GM19240 (cell line): ENCODE results near the gene LIPT2.
"Not testable (repeated sequence)": the region's sequence is repeated elsewhere in the genome, so short reads cannot be mapped to it uniquely, and the experiment has no call there.

Experiments
- DNase-seq: peaks from one replicate; pipeline ENCODE4 v3.0.0; 2011; ENCODE audit warnings: low spot score; ENCODE audit not compliant: insufficient read length

LIPT2 gene

DNA sequence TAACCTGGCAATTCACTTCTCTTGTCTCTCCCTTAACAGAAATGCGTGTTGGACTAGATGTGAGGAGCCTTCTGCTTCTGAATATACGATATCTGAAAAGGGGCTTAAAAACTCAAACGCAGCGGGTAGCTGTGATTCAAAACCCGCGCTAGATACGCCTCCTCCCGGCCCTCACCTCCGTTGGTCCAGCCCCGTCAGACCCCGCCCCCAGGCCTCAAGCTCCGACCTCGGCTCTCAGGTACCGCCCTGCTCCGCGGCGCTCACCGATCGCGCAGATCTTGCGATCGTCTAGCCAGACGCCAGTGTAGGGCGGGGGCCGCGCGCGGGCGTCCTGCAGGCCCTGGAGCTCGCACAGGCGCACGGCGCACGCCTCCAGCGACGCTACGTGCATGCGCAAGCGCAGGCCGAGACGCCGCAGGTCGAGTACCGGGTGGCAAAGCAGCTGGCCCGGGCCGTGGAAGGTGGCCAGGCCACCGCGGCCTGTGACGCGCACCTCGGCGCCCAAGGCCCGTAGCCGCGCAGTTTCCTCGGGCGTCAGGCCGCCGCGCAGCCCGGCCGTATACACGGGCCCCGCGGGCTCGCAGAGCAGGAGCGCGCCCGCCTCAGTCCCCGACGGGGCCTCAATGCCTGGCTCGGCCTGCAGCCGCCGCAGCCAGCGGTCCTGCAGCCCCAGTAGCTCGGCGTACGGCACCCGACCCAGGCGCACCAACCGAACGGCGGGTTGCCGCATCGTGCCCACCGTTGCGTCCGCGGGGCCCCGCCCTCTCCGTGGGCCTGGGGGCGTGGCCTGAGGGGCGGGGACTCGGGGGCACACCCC, at the start of gene LIPT2:
Gene LIPT2, minus strand, starts transcription at position 751 of the 817 bp plus-strand sequence. Its CDS starts 21 bp downstream, at position 730.
- peak; percentile 75 for DNase-seq

DNA sequence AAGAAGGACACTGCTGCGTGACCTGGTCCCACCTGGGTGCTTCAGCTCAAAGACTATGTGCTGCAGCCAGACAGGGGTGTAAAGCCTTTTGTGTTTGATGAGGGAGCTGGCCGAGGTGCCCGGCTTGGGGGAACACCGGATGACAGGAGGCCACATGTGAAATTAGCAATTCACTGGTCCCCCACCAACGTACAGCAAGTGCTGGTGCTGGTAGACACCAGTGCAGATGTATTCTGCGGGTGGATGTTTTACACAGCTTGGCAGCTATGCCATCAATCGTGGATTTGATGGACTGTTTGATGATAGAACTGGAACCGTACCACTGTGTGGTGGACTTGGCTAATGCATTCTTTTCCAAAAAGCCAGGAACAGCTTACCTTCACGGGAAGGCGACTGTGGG, 47.9 kb upstream of the LIPT2 start:
- DNase-seq, result no peak

DNA sequence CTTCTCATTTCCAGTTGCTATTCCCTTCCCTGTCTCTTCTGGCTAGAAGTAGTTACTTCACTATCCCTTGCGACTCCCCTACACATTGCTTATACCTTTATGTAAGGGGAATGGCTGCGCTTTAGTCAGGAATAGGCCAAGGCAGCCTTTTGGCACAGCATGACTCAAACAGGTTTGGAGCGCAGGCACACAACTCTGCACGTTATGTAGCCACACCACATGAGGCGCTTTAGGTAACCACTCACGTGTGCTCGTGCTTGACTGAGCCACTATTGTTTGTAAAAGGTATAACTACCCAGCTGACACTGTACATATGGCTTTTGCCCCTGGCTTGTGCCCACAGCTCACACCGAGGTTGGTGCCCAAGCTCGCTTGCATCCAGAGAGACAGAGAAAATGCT, 46.7 kb upstream of the LIPT2 start:
- DNase-seq, result no peak

DNA sequence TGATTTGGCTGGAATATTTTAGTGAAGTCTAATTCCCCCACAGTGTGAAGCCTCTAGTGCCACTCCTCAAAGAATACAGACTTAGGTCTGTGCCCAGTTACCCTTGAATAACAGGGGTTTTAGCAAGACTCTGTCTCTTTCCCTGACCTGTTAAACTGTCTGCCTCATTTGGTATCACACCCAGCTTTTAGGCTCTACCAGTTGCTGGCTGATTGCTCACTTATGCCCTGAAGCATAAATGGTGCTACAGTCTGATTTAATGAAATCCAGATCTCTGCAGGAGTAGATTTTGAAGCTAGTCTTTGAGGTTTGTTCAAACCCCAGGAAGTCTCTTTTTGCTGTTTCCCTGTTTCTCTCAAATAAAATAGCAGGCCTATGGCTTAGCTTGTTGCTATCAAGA, 45.2 kb upstream of the LIPT2 start:
- DNase-seq, result no peak

DNA sequence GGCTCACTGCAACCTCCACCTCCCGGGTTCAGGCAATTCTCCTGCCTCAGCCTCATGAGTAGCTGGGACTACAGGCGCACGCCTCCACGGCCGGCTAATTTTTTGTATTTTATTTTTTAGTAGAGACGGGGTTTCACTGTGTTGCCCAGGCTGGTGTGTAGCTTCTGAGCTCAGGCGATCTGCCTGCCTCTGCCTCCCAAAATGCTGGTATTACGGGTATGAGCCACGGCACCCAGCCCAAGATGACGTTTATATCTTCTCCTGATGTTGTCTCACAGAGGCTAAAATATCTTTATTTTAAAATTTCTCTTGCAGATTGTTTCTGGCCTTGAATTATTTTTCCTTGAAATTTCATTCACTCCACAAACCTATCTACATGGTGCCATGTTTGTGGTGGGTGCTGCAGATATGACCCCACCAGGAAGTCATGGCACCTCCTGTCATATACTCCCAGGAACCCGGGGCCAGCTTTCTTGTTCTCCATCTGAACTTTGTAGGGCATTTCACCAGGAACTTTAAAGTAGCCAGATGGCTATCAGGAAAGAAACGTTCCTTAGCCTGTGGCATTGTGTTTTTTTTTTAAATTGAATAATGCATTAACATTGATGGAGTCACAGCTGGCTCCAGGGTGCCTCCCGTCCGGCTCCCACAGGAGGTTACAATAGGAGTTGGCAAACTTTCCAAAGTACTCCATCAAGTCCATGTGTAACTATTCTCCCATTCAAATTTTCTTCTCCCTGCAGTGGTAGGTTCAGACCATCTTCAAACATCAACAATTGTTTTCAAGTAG, 42.0 kb upstream of the LIPT2 start:
- DNase-seq, result no peak

DNA sequence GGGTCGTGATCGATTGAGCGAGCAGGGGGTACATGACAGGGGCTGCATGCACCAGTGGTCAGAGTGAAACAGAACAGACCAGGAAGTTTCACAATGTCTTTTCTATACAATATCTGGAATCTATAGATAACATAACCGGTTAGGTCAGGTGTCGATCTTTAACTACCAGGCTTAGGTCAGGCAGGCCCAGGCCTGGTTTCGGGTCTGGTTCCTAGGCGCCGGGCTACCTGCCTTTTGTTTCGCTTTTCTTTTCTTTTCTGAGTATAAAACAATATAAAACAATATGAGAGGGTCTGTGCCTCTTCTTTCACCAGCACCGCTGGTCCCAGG, 41.4 kb upstream of the LIPT2 start:
- DNase-seq, result not testable (repeated sequence)

DNA sequence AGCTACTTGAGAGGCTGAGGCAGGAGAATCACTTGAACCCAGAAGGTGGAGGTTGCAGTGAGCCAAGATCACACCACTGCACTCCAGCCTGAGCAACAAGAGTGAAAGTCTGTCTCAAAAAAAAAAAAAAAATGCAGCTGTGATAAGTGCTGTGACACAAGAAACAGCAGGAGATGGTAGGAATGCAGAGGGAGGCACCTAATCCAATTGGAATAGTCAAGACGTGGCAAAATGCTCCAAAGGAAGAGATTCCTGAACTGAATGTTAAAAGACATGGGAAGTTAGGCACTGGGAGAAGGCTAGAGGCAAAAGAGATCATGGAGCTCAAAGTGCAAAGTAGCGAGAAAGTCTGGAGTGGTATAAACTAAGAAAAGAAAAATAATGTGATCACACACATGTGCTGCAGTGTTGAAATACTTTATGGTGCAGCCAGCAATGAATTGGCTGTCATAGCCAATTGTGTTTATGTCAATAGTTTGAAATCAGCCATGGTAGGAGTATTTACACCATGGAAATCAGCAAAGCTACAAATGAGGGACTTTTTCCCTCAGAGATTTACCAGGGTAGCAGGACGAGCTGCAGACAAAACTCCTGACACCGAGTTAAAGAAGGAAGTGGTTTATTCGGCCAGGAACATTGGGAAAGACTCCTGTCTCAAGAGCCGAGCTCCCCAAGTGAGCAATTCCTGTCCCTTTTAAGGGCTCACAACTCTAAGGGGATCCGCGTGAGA, 40.9 kb upstream of the LIPT2 start:
- DNase-seq, result no peak

DNA sequence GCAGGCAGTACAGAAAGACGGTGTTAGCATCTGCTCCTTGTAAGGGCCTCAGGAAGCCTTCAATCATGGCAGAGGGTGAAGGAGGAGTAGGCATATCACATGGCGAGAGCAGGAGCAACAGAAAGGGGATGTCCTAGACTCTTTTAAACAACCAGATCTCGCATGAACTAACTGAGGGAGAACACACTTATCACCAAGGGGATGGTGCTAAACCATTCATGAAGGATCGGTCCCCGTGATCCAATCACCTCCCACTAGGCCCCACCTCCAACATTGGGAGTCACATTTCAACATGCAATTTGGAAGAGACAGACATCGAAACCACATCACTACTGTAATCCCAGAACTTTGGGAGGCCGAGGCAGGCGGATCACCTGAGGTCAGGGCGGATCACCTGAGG, 39.9 kb upstream of the LIPT2 start:
- no peak for DNase-seq

DNA sequence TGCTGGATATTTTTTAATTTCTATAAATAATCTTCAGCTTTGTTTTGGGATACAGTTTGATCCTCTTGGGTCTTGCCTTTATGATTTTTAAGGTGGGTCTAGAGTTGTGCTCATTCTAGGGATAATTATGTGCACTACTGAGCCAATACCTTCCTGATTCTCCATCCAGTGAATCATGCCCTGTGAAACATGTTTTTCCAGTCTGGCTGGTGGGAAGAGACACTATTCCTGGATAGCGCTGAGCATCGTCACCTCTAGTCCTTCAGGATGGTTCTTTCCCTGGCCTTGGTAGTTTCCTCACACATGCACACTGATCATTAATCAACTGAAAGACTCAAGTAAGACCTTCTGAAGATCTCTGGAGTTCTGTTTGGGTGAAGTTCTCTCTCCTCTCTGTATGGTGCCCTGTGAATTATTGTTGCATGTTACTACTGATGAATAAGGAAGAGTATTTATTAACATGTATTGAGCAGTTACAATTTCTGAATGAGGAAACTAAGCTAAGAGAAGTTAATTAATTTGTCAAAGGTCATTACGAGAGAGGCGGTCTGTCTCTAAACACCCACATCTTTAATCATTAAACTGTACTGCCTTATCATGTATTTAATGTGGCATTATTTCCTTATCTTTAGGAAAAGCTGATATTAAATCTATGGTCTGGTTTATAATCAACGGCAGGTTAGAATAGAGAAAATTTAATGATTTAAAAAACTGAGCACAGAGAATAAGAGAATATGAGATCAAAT, 39.1 kb upstream of the LIPT2 start:
- DNase-seq, result no peak

DNA sequence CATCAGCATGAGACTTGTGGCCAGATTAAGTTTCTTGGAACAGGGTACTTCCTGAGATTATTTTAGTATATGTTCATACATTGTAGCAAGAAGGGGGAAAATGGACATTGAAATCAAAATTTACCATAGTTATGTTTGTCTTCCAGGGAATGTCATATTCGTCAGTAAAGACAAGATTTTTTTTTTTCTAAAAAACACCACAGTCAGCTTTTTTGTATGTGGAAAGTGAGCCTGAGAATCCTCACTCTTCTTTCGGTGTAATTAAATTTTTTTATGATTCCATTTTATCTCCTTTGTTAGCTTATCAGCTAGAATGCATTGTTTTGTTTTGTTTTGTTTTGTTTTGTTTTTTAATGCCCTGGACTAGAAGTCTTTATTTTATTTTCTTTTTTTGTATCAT, 31.5 kb upstream of the LIPT2 start:
- DNase-seq, result no peak

DNA sequence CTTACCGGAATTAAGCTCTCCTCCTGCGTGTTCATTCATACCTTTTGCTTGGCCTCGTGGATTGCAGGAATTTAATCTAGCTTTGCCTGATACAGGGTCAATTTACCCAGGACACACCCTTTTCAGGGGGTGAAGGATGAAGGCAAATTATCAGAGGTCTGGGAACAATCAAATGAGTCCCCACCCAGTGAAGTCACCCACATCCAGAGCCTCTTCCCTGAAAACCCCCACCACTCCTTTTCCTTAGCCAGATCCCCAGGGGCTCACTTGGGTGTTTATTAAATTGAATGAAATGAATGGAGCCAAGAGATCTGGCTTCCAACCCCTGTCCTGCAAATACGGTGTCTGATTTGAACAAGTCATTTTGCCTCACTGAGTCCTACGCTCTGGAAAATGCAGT, 31.0 kb upstream of the LIPT2 start:
- no peak for DNase-seq

DNA sequence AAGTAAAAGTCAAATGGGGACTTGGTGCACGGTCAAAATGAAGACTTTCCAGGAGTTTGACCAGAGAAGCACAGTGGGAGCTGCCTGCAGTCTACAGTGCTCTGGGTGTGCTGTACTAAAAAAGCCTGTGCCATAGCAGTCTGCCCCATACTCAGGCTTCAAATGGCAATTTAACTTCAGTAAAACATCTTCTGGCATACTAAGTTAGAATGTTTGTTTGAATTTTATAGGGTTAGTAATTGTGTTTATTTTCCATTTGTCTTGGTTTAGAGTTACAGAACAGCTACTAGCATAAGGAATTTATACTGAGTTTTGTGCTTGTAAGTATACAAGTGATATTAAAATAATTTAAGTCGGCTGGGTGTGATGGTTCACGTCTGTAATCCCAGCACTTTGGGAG, 29.3 kb upstream of the LIPT2 start:
- no peak for DNase-seq

DNA sequence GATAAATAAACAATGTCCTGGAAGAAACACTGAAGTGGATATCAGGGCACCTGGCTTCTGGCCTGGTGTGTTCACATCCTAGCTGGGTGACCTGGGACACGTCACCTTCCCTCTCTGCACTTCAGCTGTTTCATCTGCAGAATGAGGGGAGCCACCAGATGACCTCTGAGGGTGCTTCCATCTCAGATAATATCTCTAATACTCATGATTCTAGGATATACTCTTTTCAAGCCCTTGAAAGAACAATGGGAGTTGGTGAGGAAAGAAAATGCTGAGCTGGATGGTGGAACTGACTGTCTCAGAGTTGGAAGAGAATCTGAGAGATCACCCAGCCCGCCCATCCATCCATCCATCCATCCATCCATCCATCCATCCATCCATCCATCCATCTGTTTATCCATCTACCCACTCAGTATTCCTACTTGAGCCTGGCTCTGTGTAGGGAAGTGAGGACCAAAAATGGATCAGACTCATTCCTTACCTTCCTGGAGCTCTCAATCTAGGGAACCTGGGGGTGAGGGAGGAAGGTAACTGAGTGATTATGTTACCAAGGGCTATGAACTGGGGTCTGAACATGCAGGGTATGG, 28.2 kb upstream of the LIPT2 start:
- no peak for DNase-seq

DNA sequence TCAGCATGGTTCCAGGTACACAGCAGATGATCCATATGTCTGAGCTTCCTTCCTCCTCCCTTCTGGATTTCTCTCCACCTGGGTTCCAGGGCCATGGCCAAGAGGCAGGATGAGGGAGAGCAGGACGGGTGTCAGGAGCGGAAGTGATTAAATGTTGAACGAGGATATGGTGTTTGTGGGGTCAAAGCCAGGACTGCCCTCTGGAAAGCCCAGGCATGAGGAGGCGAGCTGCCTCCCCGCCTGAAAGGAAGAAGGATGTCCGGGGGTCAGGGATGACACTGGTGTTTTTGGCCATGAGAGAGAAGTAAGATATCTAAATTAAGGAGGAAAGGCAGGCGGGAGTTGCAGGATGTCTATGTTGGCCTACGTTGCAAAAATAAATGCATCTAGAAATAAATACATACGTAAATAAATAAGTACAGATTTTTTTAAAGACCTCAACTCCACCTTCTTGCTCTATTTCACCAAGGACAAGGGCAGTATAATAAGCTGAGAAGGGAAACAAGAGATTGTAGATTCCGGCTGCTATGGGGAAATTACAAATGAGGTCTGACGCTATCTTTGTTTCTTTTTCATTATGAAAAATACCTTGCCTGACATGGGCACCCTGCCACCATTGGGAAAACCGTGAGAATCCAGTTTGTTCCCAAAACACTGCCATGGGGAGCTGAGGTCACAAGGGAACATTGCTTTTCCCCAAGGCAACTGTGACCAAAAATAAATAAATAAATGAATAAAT, 27.6 kb upstream of the LIPT2 start:
- DNase-seq, result no peak

DNA sequence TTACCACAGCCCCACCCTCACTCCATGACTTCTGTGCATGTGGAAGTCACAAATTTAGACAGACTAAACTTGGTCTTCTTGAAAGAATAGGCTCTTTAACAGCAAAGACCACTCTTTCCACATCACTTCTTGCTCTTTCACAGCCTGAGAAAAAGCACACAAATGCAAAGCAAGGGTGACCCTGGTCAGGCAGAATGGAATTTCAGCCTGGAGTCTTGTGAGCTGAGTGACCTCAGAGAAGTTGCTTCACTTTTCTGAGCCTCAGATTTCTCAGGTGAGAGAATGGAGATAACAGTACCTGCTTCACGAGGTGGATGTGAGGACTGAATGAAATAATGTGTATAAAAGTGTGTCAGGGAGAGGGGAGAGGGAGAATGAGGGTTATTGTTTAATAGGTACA, 26.8 kb upstream of the LIPT2 start:
- DNase-seq, result no peak

DNA sequence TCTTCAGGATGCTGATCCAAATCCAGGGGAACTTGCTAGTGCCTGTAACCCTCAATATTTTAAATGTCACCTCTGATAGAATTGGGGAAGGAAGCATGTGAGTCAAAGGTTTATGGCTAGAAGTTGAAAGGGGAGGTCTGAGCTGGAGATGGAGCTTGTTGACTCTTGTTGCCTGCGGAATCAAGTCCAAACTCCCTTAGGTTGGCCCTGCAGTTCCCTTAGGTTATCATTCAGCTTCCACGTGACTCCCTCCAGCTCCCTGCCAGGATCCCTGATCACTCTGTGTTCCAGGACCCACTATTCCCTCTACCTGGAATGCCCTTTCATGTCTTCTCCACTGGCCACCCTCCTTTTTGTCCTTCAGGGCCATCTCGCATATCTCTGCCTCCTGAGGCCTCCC, 26.2 kb upstream of the LIPT2 start:
- no peak for DNase-seq

DNA sequence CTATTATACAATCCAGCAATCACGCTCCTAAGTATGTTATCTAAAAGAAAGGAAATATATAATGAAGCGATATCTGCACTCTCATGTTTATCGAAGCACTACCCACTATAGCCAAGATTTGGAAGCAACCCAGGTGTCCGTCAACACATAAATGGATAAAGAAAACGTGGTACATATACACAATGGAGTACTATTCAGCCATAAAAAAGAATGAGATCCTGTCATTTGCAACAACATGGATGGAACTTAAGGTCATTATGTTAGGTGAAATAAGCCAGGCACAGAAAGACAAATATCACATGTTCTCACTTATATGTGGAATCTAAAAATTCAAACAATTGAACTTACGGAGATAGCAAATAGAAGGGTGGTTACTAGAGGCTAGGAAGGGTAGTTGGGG, 24.1 kb upstream of the LIPT2 start:
- DNase-seq, result not testable (repeated sequence)

DNA sequence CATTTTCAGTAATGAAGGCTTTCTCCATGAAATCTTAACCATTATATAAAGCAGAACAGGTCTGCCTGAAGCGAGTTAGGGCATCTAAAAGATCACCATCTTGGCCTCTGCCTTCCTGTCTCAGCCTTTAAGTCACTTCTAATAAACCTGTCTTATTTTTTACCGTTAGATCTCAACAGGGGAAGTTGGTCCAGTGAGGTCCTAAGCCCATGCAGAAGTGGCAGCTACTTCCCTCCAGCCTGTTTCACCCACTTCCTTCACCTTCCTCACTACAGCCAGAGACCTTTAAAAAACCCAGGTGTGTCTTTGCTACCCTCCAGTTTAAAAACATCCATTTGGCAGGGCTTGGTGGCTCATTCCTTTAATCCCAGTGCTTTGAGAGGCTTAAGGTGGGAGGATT, 14.1 kb upstream of the LIPT2 start:
- DNase-seq, result no peak

DNA sequence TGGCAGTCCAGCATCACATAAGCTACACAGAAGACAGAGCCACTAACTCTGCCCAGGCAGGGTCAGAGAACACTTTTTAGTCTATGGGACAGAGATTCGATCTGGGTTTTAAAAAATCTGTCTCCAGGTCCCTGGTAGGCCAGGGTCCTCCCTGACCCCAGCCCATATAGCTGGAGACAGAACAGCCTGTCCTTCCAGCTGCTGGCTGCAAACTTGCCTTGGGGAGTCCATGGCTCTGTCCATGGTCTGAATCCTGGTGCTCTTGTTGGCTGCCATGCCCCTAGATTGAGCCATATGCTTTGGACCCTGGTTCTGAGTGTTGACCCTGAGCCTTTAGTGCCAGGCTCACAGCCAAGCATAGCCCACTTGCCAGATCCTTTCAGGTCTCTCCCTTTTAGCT, 13.3 kb upstream of the LIPT2 start:
- no peak for DNase-seq

DNA sequence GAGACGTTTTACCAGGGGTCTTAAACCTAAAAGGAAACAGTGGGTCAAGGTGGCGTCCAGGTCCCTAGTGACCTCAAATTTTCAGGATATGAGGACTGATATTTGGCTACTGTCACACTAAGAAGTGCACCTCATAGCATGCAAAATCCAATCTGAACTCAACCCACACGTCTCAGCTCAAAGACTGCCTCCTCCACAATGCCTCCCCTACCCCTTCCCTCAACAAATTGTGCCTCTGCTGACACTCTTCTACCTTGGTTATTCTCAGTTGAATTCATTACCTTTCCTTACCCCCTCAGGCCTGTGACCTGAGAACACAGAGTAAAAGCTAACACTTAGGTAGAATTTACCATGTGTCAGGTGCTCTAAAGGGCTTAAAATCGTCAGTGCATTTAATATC, 12.4 kb upstream of the LIPT2 start:
- DNase-seq, result no peak
